ENCODE results near the gene CRHR2.

CRHR2 gene

GRCh38 chr7:30664184-30664885, 17.9 kb downstream of the CRHR2 start:
- TF ChIP-seq CTCF (IDR thresholded peaks at IDR 0.05), result no peak
- Histone ChIP-seq H3K36me3 (no peaks in the 10 kb centered on the region), H3K9me3 (no peaks in the 10 kb centered on the region), H3K4me3 (ENCODE audit: low read depth in 1 of 2, low read length in 1 of 2) (no peak overlapping the region), H3K27me3 (peaks cover 8% of the 10 kb centered on the region), H3K4me1 (ENCODE audit: control insufficient read depth in 1 of 2, insufficient read depth in 1 of 2, low read depth in 1 of 2, low read length in 1 of 2) (no peaks in the 10 kb centered on the region), H3K27ac (no peak overlapping the region)

GRCh38 chr7:30663414-30663813, 18.8 kb downstream of the CRHR2 start:
- H3K27ac ChIP-seq, result no peak overlapping the region
- no peaks in the 10 kb centered on the region for H3K36me3 ChIP-seq
- no peak for TF ChIP-seq CTCF (IDR thresholded peaks at IDR 0.05)
- H3K27me3 ChIP-seq, result peaks cover 8% of the 10 kb centered on the region
- H3K4me3 ChIP-seq (ENCODE audit: low read depth in 1 of 2, low read length in 1 of 2), result no peak overlapping the region
- H3K9me3 ChIP-seq, result no peaks in the 10 kb centered on the region
- no peaks in the 10 kb centered on the region for H3K4me1 ChIP-seq (ENCODE audit: control insufficient read depth in 1 of 2, insufficient read depth in 1 of 2, low read depth in 1 of 2, low read length in 1 of 2)

GRCh38 chr7:30662431-30662939, 19.8 kb downstream of the CRHR2 start:
- H3K36me3 ChIP-seq, result no peaks in the 10 kb centered on the region
- no peak overlapping the region for H3K27ac ChIP-seq
- H3K4me3 ChIP-seq (ENCODE audit: low read depth in 1 of 2, low read length in 1 of 2), result no peak overlapping the region
- peaks cover 8% of the 10 kb centered on the region for H3K27me3 ChIP-seq
- TF ChIP-seq CTCF (IDR thresholded peaks at IDR 0.05), result no peak
- no peaks in the 10 kb centered on the region for H3K4me1 ChIP-seq (ENCODE audit: control insufficient read depth in 1 of 2, insufficient read depth in 1 of 2, low read depth in 1 of 2, low read length in 1 of 2)
- H3K9me3 ChIP-seq, result no peaks in the 10 kb centered on the region

- Histone ChIP-seq H3K27ac (no peak overlapping the region), H3K9me3 (no peaks in the 10 kb centered on the region), H3K27me3 (peaks cover 8% of the 10 kb centered on the region), H3K36me3 (no peaks in the 10 kb centered on the region), H3K4me3 (ENCODE audit: low read depth in 1 of 2, low read length in 1 of 2) (no peak overlapping the region), H3K4me1 (ENCODE audit: control insufficient read depth in 1 of 2, insufficient read depth in 1 of 2, low read depth in 1 of 2, low read length in 1 of 2) (no peaks in the 10 kb centered on the region)
- no peak for TF ChIP-seq CTCF (IDR thresholded peaks at IDR 0.05)
These were observed 20.3 kb downstream of the CRHR2 start for GRCh38 chr7:30661926-30662325.

GRCh38 chr7:30660331-30661255, 21.7 kb downstream of the CRHR2 start:
- Histone ChIP-seq H3K4me1 (ENCODE audit: control insufficient read depth in 1 of 2, insufficient read depth in 1 of 2, low read depth in 1 of 2, low read length in 1 of 2) (no peaks in the 10 kb centered on the region), H3K36me3 (no peaks in the 10 kb centered on the region), H3K4me3 (ENCODE audit: low read depth in 1 of 2, low read length in 1 of 2) (no peak overlapping the region), H3K9me3 (no peaks in the 10 kb centered on the region), H3K27ac (no peak overlapping the region), H3K27me3 (peaks cover 8% of the 10 kb centered on the region)
- no peak for TF ChIP-seq CTCF (IDR thresholded peaks at IDR 0.05)

Measured in neutrophil (primary cell).